Left cardiac atrium (tissue), 4 donors: ENCODE results near the gene DUSP10. TPM values are rescaled to one million over a fixed set of nuclear protein-coding genes. Genes with fewer than 3 reads are reported as not detected.

Experiments used
- ATAC-seq, 2 donors: fragments of 200-7000 bp; cut with Tn5 transposase; one replicate each; pipeline ENCODE4 v1.9.1; 2020; ENCODE audit warnings: mild to moderate bottlenecking in 2 of 2, moderate library complexity in 2 of 2
- DNase-seq: peaks from one replicate; pipeline ENCODE4 v3.0.0-alpha.2; 2020
- intact Hi-C, 2 donors: fragments of 100-400 bp; cut with DNase I; formaldehyde crosslinking; loops; one replicate each; pipeline versions ENCODE4 v1.14.1 to v1.15.1; 2022 to 2023
- total RNA-seq, 2 donors: library from RNA; stranded (reverse); fragmentation: NEBNext Ultra II Directional; extraction: Animal tissue kit (Norgen Biotek cat#: 25700); gene quantifications; one replicate each; pipeline ENCODE4 v1.2.1, GENCODE V29; 2021
- donor health status: DM: no; HTN: yes; CAD: no.
- donor health status: DM: no; HTN: yes; CAD: no; lungs with severe emphysema.
- donor health status: DM: yes; HTN: yes; CAD: no.
- donor health status: Dilated cardiomyopathy.

DUSP10 gene
- total RNA-seq, 2 donors from 2014 or later = 5.3 to 6.5 TPM

- DNase-seq (no peak), ATAC-seq (no peak)
- intact Hi-C loops = no loop called here
Observed at GRCh38 chr1:221768444-221769066, 26.7 kb upstream of the DUSP10 start.

DNA sequence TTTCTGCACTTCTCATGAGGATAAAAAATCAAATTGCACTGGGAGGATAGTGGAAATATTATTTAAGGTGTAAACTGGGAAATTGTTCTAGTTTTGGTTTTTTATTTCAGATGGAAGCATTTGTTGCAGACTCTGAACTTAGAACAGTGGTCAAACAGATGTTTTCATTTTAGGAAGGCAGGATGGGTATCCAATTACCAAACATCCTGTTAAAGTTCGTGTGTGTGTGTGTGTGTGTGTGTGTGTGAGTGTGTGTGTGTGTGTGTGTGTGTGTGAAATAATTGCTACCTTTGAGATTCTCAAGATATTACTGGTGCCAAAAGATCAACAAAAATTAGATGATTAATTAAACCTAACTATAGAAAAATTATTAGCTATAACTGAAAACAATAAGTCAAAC is 24.3 kb upstream of the DUSP10 start:
- intact Hi-C loops = no loop called here
- DNase-seq (no peak), ATAC-seq (no peak)

DNA sequence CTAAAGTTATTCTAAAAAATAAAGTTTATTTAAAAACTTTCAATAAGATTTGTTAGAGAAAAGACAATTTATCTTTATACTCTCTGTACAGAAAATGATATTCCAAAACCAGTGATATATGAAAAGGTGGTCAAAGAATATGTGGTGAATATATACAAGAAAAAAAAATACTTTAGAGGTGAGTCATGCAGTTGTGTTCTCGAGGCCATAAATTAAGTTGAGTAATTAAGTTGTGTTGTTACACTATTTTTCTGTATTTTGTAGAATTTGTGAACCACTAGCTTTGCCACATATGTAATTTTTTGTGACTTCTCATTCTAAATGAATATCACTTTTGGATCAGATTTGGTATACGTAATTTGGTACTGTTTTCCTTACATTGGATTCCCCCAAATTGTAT is 23.6 kb upstream of the DUSP10 start:
- ATAC-seq (no peak), DNase-seq (no peak)
- intact Hi-C loops = no loop called here

DNA sequence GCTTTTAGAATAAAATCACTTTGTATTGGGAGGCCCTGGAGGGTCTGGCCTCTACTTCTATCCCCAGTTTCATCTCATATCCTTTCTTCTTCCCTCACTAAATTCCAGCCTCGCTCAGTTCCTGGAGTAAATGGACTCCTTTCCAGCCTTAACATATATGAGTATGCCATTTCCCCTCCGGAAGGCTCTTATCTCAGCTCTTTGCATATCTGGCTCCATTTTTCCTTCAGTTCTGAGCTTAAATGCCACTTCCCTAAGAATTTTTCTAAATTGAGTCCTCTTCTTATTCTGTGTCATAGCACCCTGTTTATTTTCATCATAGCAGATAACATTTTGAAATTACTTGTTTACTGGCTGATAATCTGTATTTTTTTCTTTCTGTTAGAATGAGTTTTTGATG is 20.2 kb upstream of the DUSP10 start:
- intact Hi-C loops = no loop called here
- DNase-seq = no peak
- no peak for ATAC-seq

GRCh38 chr1:221761354-221762002 is 19.6 kb upstream of the DUSP10 start:
- DNase-seq (no peak), ATAC-seq (no peak)
- intact Hi-C loops = no loop called here

GRCh38 chr1:221760911-221761310 is 19.0 kb upstream of the DUSP10 start:
- ATAC-seq (peak in 1 of 2 donors; percentile 78), DNase-seq (no peak)
- intact Hi-C loops = no loop called here

DNA sequence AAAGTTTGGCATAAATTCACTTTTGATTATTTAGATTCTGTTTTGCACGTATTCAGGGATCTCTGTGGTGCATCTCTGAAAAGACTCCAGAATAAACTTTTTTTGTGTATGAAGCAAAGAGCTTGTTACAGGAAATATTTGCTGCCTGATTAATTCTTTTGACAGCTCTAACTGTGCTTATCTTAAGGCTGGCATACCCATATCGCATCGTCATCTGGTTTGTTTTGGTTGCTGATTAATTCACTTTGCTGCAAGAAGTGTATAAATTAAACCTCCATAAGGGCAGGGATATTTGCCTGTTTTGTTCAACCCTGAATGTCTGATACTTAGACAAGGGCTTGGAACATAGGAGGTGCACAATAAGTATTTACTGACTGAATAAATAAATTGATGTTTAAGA is 17.5 kb upstream of the DUSP10 start:
- intact Hi-C loops = loop anchor here in 1 of 2 donors (10.0 kb wide), 1 partner anchor 215 kb away; no protein-coding TSS in a partner anchor

GRCh38 chr1:221758455-221758854 is 16.6 kb upstream of the DUSP10 start:
- DNase-seq (no peak), ATAC-seq (no peak)
- intact Hi-C loops = loop anchor here in 1 of 2 donors (10.0 kb wide), 1 partner anchor 214 kb away; no protein-coding TSS in a partner anchor

More for the DNA sequence above, 17.5 kb upstream of the DUSP10 start:
- ATAC-seq (peak in 1 of 2 donors; percentile 34), DNase-seq (no peak)

DNA sequence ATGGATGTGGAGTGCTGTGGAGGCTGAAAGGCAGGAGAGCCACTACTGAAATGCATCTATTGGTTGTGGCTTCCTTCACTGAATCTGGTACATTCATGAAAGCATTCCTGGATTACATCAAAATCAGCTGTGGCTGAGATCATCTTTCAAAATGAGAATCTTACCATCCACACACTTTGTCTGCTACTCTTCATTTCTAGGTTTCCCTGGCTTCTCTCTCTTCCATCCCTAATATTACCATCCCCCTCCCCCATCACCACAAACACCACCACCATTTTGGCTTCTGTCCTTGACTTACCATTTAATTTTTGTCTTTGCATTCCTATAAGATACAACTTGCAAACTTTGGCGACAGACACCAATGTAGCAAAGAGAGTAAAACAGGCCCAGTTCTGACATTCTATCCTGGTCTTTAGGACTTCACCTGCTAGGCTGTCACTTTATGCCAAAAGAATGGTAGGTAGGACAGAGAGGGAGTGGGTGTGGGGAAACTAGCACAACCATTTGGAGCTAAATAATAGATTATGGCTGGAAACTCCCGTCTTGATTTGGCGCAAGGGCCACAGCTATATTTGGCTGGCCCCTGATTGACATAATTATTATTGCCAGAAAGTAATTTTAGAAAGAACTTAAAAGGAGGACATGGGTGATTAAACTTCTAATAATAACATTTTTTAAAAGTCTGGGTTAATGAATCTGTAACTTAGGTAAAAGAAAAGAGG is 15.1 kb upstream of the DUSP10 start:
- intact Hi-C loops = loop anchor here in 1 of 2 donors (10.0 kb wide), 1 partner anchor 212 kb away; no protein-coding TSS in a partner anchor
- no peak for DNase-seq
- ATAC-seq = peak in 1 of 2 donors; percentile 23

GRCh38 chr1:221753828-221754188 is 11.9 kb upstream of the DUSP10 start:
- DNase-seq (no peak), ATAC-seq (no peak)
- intact Hi-C loops = loop anchor here in 1 of 2 donors (10.0 kb wide), 1 partner anchor 209 kb away; no protein-coding TSS in a partner anchor

DNA sequence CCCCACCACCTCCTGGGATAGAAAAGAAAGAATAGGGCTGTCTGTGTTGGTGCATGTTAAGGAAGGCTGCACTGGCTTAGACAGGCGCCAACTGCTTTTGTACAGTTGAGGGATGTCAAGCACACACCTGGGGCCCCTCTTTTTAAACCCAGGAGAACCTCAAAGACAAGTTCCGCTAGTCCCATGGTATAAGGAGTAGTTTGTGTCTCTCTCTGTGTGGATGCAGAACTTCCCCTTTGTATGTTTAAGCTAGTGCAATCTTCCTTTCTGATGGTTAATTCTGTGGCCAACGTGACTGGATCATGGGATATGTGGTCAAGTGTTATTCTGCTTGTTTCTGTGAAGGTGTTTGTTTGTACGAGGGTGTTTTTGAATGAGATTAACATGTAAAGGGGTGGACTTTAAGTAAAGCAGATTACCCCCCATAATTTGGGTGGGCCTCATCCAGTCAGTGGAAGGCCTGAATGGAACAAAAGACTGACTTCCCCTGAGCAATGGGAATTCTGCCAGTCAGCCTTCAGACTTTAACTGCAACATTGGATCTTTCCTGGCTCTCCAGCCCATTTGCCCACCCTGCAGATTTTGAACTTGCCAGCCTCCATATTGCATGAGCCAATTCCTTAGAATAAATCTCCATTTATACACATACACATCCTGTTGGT is 9.5 kb upstream of the DUSP10 start:
- intact Hi-C loops = loop anchor here in 1 of 2 donors (10.0 kb wide), 1 partner anchor 207 kb away; no protein-coding TSS in a partner anchor
- DNase-seq (no peak), ATAC-seq (no peak)

GRCh38 chr1:221748981-221749380 is 7.1 kb upstream of the DUSP10 start:
- intact Hi-C loops = loop anchor here in 1 of 2 donors (10.0 kb wide), 1 partner anchor 416 kb away; no protein-coding TSS in a partner anchor
- no peak for ATAC-seq
- DNase-seq = no peak

GRCh38 chr1:221747839-221748238 is 6.0 kb upstream of the DUSP10 start:
- DNase-seq (no peak), ATAC-seq (no peak)
- intact Hi-C loops = loop anchor here in 1 of 2 donors (10.0 kb wide), 1 partner anchor 417 kb away; no protein-coding TSS in a partner anchor

DNA sequence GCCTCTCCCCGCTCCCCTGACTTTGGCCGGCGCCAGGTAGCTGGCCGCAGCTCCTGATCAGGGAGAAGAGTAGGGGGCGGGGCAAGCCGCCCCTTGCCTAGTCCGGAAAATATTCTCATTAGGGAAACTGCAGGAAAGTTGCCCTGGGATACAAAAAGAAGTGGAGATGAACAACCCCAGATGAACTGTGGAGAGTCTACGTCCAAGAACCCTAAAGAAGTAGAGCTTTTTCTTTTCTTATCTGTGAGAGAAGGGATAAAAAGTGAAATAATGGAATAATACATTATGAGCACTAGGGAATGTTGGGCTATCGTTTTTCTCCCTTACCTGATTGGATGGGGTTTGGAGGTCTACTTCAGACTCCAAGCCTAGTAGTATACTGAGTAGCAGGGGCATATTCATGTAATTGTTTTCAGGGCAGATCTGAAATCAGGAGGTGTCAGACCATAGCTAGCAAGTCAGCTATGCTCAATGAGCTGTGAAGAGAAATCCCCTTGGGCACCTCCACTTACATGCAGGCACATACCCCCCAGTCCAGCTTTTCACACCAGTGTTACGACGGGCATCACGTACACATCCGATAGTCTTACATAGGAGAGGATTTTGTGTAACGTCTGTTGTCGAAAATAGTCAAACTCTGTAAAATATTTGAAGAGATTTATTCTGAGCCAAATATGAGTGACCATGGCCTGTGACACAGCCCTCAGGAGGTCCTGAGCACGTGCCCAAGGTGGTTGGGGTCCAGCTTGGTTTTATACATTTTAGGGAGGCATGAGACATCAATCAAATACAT is 1.7 kb upstream of the DUSP10 start:
- ATAC-seq (no peak), DNase-seq (no peak)
- intact Hi-C loops = loop anchor here in 1 of 2 donors (10.0 kb wide), 1 partner anchor 421 kb away; no protein-coding TSS in a partner anchor

DNA sequence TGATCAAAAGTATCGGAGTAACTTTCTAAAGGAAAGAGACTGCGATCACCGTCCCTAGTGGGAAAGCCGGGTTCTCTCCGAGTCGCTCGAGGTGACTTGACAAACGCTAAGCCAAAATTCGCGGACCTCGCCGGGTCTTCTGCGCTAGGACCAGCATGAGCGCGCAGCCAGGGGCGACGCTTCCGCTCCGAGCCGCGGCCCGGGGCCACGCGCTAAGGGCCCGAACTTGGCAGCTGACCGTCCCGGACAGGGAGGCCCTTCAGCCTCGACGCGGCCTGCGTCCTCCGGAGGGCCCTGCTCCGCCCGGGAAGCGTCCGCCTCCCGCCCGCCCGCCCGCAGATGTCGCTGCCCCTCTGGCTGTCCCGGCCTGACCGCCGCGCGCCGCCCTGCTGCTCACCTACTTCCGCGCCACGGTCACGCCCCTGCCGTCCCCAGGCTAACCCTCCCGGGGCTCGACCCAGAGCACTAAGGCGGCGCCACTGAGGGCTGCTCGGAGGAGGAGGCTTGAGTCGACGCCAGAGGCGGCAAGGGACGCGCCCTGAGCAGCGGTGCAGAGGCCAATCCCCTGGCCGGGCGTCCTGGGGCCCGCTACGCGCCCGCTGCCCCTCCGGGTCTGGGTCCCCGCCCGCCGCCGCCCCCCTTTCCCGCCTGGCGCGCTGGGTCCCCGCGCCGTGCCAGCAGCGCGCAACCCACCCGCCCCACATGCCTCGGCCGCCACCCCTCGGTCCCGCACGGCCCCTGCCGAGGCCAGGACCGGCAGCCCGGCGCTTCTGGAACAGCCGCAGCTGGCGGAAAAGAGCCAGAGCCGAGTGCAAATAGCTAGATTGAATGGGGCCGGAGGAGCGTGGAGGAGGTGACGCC is 896 bp upstream of the DUSP10 start:
- ATAC-seq (peak; percentile 79 to 89), DNase-seq (peak; percentile 92)
- intact Hi-C loops = loop anchor here in 1 of 2 donors (10.0 kb wide), 1 partner anchor 422 kb away; no protein-coding TSS in a partner anchor

DNA sequence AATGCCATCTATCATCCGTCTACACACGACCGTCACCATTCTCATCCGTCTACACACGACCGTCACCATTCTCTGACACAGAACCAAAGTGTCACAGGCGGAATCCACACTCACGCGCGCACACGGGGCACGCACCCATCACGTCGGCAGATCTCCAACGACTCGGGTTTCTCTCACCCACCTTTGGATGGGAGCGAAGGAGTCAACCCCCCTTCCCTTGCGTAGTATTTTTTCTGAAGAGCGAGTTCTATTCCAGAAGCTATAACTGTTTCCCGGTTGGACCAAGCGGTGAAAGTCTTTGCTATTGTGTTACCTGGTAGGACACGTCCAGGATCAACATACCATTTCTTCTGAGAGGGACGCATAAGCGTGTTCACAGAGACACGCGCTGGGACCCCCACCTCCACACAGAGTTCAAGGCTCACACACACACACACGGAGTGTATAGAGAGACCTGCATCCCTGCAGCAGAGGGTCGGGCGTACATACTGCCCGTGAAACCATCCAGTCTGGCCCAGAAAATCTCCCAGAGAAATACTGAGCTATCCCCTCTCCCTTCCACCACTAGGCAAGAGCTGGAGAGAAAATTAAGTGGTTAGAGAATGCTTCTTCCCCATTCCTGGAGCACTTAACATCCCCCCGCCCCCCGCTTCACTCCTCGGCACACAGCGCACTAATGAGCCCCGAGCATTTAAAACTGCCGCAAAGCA is 741 bp downstream of the DUSP10 start:
- peak; percentile 33 for DNase-seq
- ATAC-seq = peak; percentile 0 to 1
- intact Hi-C loops = loop anchor here in 1 of 2 donors (10.0 kb wide), 1 partner anchor 424 kb away; no protein-coding TSS in a partner anchor
